ENCODE measurements around the gene MAPK1.

GRCh38 chr22:21840236-21840823, 27.1 kb downstream of the MAPK1 start:
- TF ChIP-seq, protein P1, sequence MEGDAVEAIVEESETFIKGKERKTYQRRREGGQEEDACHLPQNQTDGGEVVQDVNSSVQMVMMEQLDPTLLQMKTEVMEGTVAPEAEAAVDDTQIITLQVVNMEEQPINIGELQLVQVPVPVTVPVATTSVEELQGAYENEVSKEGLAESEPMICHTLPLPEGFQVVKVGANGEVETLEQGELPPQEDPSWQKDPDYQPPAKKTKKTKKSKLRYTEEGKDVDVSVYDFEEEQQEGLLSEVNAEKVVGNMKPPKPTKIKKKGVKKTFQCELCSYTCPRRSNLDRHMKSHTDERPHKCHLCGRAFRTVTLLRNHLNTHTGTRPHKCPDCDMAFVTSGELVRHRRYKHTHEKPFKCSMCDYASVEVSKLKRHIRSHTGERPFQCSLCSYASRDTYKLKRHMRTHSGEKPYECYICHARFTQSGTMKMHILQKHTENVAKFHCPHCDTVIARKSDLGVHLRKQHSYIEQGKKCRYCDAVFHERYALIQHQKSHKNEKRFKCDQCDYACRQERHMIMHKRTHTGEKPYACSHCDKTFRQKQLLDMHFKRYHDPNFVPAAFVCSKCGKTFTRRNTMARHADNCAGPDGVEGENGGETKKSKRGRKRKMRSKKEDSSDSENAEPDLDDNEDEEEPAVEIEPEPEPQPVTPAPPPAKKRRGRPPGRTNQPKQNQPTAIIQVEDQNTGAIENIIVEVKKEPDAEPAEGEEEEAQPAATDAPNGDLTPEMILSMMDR (IDR thresholded peaks at IDR 0.05), result no peak
- no peak for TF ChIP-seq POLR2A (IDR thresholded peaks at IDR 0.05)

All from suprapubic skin (tissue), 3 donors.